Fibroblast of villous mesenchyme (primary cell): Measurements from ENCODE around the gene EIPR1. TPM values are rescaled to one million over a fixed set of nuclear protein-coding genes. Genes with fewer than 3 reads are reported as not detected.

Experiments used
- DNase-seq: peaks from one replicate; pipeline ENCODE4 v3.0.0-alpha.2; 2010; ENCODE audit warnings: low read depth
- H3K4me3 ChIP-seq: 2 replicates; pipeline ENCODE4 v1.5.1; 2011; ENCODE audit warnings: low read depth, mild to moderate bottlenecking, low read length
- CTCF ChIP-seq: IDR thresholded peaks from 2 replicates; pipeline ENCODE4 v1.5.1; 2012; ENCODE audit warnings: low read depth, mild to moderate bottlenecking, low read length; ENCODE audit not compliant: insufficient read depth
- total RNA-seq: library from RNA; depleted of rRNA; stranded (reverse); fragments of >200 nt; gene quantifications from 2 replicates; pipeline ENCODE4 v1.2.3, GENCODE V29; 2012

EIPR1 gene
- total RNA-seq, 1 donor = 32.4 TPM

- no peak for DNase-seq
- no peak overlapping the region for H3K4me3 ChIP-seq
- no peak for TF ChIP-seq CTCF
Observed at GRCh38 chr2:3179626-3180025, 198.0 kb downstream of the EIPR1 start.

GRCh38 chr2:3179208-3179607 is 198.4 kb downstream of the EIPR1 start:
- TF ChIP-seq CTCF = peak; percentile 11
- no peak overlapping the region for H3K4me3 ChIP-seq
- DNase-seq = no peak

- no peak for TF ChIP-seq CTCF
- no peak overlapping the region for H3K4me3 ChIP-seq
- no peak for DNase-seq
Observed at GRCh38 chr2:3178578-3179031, 199.0 kb downstream of the EIPR1 start.

- no peak for TF ChIP-seq CTCF
- H3K4me3 ChIP-seq = no peak overlapping the region
- no peak for DNase-seq
Observed at GRCh38 chr2:3177891-3178577, 199.6 kb downstream of the EIPR1 start.

GRCh38 chr2:3176869-3177255 is 200.8 kb downstream of the EIPR1 start:
- DNase-seq = no peak
- H3K4me3 ChIP-seq = no peak overlapping the region
- no peak for TF ChIP-seq CTCF

- no peak for DNase-seq
- no peak overlapping the region for H3K4me3 ChIP-seq
- no peak for TF ChIP-seq CTCF
Observed at GRCh38 chr2:3176071-3176868, 201.3 kb downstream of the EIPR1 start.

GRCh38 chr2:3175568-3175955 is 202.1 kb downstream of the EIPR1 start:
- TF ChIP-seq CTCF = no peak
- H3K4me3 ChIP-seq = no peak overlapping the region
- no peak for DNase-seq
